ACC112 (cell line): ENCODE results near the gene AKAP13.
A peak's percentile ranks its signal among the peaks of the same experiment; 100 is the strongest.

Experiments used
- H2AFZ ChIP-seq: fragments of 200-600 bp; sonication (generic); one replicate; pipeline ENCODE4 v1.6.0; 2017; ENCODE audit warnings: antibody characterized with exemption, low read length; ENCODE audit not compliant: unreplicated experiment
- H3K27ac ChIP-seq: fragments of 200-600 bp; sonication (generic); 2 replicates; pipeline ENCODE4 v1.5.1; 2014; ENCODE audit warnings: low read depth, mild to moderate bottlenecking, antibody characterized with exemption, low read length, moderate library complexity
- H3K27me3 ChIP-seq: fragments of 200-600 bp; sonication (generic); 2 replicates; pipeline ENCODE4 v1.6.1; 2014; ENCODE audit warnings: mild to moderate bottlenecking, antibody characterized with exemption, low read length, moderate library complexity, mixed read lengths; ENCODE audit not compliant: insufficient read depth
- H3K36me3 ChIP-seq: fragments of 200-600 bp; sonication (generic); 2 replicates; pipeline ENCODE4 v1.6.1; 2016; ENCODE audit warnings: mild to moderate bottlenecking, antibody characterized with exemption, low read length, moderate library complexity, mixed read lengths; ENCODE audit not compliant: insufficient read depth
- H3K4me1 ChIP-seq: fragments of 200-600 bp; sonication (generic); one replicate; pipeline ENCODE4 v1.6.1; 2016; ENCODE audit warnings: low read length, mixed read lengths; ENCODE audit not compliant: insufficient read depth, unreplicated experiment, control insufficient read depth
- H3K4me3 ChIP-seq: fragments of 200-600 bp; sonication (generic); 2 replicates; pipeline ENCODE4 v1.5.1; 2014; ENCODE audit warnings: mild to moderate bottlenecking, low read depth, low read length
- H3K79me2 ChIP-seq: fragments of 200-600 bp; sonication (generic); one replicate; pipeline ENCODE4 v1.6.0; 2016; ENCODE audit warnings: low read length; ENCODE audit not compliant: control insufficient read depth, unreplicated experiment, insufficient read depth

Gene AKAP13

GRCh38 chr15:85593809-85594445 is 213.5 kb downstream of the AKAP13 start:
- no peaks in the 10 kb centered on the region; the same call in 1 of the 2 replicates for H3K36me3 ChIP-seq
- no peak overlapping the region for H3K4me3 ChIP-seq
- H3K27ac ChIP-seq = no peak overlapping the region
- H2AFZ ChIP-seq = no peak overlapping the region
- H3K4me1 ChIP-seq = peaks cover 33% of the 10 kb centered on the region
- peaks cover 4% of the 10 kb centered on the region for H3K79me2 ChIP-seq
- H3K27me3 ChIP-seq = no peaks in the 10 kb centered on the region

DNA sequence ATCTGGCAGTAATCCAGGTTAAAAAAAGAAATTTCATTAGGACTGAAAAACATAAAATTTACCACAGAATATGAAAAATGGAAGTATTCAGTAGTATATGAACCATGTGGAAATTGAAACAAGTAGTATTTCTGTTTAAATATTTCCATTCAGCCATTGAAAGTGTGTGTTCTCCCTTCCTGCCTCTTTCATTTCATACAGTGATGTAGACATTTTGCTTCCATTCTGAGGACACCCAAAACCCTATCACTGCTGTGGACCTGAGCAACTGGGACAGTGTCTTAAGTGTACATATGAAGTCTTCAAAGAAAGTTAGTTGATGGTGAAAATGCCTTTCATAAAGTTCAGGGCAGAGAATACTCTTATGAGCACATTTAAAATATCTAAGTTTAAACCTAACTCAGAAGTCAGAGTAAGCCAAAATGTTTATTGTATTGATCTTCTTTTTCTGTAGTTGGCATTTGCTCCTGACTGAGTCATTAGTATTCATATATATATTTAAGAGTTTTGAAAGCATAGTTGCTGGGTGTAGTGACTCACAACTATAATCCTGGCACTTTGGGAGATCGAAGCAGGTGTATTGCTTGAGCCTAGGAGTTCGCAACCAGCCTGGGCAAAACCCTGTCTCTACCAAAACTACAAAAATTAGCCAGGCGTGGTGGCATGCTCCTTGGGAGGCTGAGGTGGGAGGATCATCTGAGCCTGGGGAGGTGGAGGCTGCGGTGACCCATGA is 215.6 kb downstream of the AKAP13 start:
- Histone ChIP-seq H3K4me3 (no peak overlapping the region), H3K27ac (no peak overlapping the region), H3K27me3 (no peaks in the 10 kb centered on the region), H3K79me2 (no peaks in the 10 kb centered on the region), H2AFZ (no peak overlapping the region), H3K4me1 (peaks cover 15% of the 10 kb centered on the region), H3K36me3 (no peaks in the 10 kb centered on the region; the same call in 1 of the 2 replicates)

DNA sequence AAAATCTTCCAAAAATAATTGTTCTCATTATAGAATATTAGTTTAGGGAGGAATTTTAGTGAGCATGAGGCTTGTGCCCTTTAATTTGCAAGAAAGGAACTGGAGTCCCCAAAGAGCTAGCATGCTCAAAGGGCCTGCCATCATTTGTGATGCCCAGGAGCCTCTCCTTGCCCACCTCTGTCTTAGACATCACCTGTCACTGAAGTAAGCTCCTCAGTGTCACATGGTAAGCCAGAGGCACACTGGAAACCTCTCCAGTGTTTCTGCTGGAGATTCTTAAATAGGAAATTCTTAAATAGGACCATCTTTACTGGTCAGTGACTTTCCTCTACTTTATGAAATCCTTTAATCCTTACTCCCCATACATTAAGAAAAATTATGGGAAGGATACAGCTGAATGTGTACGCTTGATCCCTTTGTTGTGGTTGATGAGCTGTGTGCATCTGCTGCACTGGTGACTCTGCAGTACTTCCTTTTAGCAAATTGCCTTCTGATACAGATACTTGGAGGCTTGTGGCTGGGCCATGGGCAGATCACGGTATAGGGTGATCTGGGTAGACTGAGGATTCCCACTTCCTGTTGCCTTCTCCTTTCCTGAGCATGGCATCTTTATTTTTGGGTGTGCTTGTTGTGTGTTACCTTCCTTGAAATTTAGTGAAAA is 216.9 kb downstream of the AKAP13 start:
- Histone ChIP-seq H3K27ac (no peak overlapping the region), H3K79me2 (no peaks in the 10 kb centered on the region), H3K27me3 (no peaks in the 10 kb centered on the region), H3K4me1 (peaks cover 6% of the 10 kb centered on the region), H3K4me3 (no peak overlapping the region), H2AFZ (no peak overlapping the region), H3K36me3 (no peaks in the 10 kb centered on the region; the same call in 1 of the 2 replicates)

- Histone ChIP-seq H2AFZ (no peak overlapping the region), H3K36me3 (peaks cover 5% of the 10 kb centered on the region; the same call in 1 of the 2 replicates), H3K4me1 (no peaks in the 10 kb centered on the region), H3K79me2 (no peaks in the 10 kb centered on the region), H3K27ac (no peak overlapping the region), H3K27me3 (no peaks in the 10 kb centered on the region), H3K4me3 (no peak overlapping the region)
These were observed 217.8 kb downstream of the AKAP13 start for GRCh38 chr15:85598219-85598618.

DNA sequence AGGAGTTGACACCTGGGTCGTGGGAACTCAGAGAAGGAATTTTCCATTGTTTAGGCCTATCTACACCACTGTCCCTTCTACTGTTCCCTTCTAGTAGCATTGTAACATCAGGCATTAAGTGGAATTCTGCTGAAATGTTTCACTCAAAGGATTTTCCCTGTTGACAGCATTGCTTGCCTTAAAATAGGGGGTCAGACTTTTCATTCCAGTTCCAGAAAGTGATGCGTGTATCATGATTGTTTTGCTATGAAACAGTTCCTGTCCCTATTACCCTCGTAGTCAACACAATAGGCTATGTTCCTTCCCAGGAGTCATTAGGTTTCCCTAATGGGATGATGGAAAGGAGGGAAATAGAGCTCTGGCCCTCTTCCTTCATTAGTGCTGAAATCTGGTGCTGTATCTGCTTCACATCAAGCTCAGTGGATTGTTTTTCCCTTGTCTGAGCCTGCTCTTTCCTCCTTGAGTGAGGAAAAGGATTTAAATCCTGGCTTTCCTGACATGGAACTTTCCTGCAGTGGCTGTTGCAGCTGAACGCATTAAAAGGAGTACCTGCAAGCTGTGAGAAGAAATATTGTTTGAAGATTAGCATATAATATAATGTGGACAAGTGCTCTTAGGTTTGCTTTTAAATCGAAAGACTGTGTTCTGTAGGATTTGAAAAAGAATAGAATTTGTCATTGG is 218.5 kb downstream of the AKAP13 start:
- H2AFZ ChIP-seq = no peak overlapping the region
- no peaks in the 10 kb centered on the region for H3K27me3 ChIP-seq
- H3K27ac ChIP-seq = no peak overlapping the region
- H3K4me3 ChIP-seq = no peak overlapping the region
- no peaks in the 10 kb centered on the region for H3K4me1 ChIP-seq
- no peaks in the 10 kb centered on the region for H3K79me2 ChIP-seq
- peaks cover 8% of the 10 kb centered on the region; the same call in 1 of the 2 replicates for H3K36me3 ChIP-seq

DNA sequence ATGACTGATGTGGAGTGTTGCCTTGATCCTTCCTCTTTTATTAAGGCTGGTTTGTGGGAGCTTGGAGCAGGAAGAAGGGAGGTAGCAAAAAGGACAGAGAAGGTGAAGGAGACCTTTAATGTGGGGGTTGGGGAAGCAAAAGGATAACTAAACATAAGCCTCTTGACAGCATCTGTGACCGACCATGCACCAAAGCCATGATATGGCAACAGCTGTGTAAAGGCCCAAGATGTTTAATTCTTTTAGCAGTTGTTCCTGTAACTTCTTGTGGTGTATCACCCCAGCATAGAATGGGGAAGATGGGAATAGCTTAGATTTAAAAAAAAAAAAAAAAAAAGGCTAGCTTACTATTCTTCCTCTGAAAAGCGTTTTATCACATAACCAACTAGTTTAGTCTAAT is 219.6 kb downstream of the AKAP13 start:
- H3K36me3 ChIP-seq = peaks cover 8% of the 10 kb centered on the region; the same call in 1 of the 2 replicates
- H3K4me1 ChIP-seq = no peaks in the 10 kb centered on the region
- H3K79me2 ChIP-seq = no peaks in the 10 kb centered on the region
- no peak overlapping the region for H3K27ac ChIP-seq
- H3K4me3 ChIP-seq = no peak overlapping the region
- no peak overlapping the region for H2AFZ ChIP-seq
- H3K27me3 ChIP-seq = no peaks in the 10 kb centered on the region

DNA sequence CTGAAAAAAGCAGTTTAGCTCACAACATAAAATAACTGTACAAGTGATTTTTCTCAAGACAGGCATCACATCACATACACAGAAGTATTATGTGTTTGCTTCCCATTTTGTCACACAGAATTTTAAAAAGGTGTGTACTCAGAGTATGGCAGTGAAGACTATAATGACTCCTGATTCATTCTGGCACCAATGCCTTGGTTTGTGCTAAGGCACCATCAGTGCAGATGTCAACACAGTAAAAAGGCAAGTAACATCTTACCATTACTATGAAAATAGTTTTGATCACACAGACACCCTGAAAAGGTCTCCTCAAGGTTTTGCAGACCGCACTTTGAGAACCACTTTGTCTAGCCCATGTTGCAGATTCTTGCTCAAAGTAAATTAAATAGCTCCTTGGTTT is 222.8 kb downstream of the AKAP13 start:
- Histone ChIP-seq H3K27me3 (no peaks in the 10 kb centered on the region), H2AFZ (no peak overlapping the region), H3K36me3 (0 out of 2 replicates have a peak, but pooled peaks cover 8% of the 10 kb centered on the region), H3K27ac (no peak overlapping the region), H3K79me2 (no peaks in the 10 kb centered on the region), H3K4me3 (no peak overlapping the region), H3K4me1 (peaks cover 18% of the 10 kb centered on the region)

DNA sequence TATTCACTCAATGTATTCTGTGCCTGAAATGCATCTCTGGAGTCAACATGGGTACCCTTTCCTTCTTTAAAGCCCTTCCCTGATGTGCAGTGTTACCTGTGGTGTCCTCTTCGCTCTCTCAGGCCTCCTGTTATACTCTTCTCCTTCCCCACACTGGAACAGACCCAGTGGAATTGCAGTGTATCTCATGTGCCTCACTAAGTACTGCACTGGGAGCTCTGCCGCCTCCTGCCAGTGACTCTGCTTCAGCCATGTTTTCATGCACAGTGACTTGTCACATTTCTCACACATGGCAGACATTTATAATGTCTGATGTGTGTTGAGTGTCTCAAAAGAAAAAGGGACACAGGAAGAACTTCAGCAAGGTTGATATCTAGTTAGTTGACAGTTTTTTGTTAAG is 223.3 kb downstream of the AKAP13 start:
- Histone ChIP-seq H3K4me1 (peaks cover 23% of the 10 kb centered on the region), H3K27ac (no peak overlapping the region), H3K27me3 (no peaks in the 10 kb centered on the region), H3K79me2 (no peaks in the 10 kb centered on the region), H2AFZ (no peak overlapping the region), H3K4me3 (no peak overlapping the region), H3K36me3 (0 out of 2 replicates have a peak, but pooled peaks cover 8% of the 10 kb centered on the region)

DNA sequence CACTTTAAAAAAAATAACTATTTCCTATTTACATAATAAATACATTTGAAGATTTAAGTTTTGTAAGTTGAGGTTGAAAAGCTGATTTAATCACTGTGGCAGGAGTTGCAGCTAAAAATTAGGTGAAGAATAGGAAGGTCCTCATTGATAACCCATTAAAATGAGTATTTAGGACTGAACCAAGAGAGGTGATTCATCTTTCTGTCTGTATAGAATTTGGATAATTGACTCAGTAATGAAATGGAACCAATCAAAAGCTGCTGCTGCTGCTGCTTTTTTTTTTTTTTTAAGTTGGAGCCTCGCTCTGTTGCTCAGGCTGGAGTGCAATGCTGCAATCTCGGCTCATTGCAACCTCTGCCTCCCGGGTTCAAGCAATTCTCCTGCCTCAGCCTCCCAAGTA is 223.8 kb downstream of the AKAP13 start:
- H3K27me3 ChIP-seq = no peaks in the 10 kb centered on the region
- H3K79me2 ChIP-seq = no peaks in the 10 kb centered on the region
- peaks cover 23% of the 10 kb centered on the region for H3K4me1 ChIP-seq
- no peak overlapping the region for H3K4me3 ChIP-seq
- no peak overlapping the region for H2AFZ ChIP-seq
- H3K27ac ChIP-seq = no peak overlapping the region
- 0 out of 2 replicates have a peak, but pooled peaks cover 8% of the 10 kb centered on the region for H3K36me3 ChIP-seq

- 0 out of 2 replicates have a peak, but pooled peaks cover 8% of the 10 kb centered on the region for H3K36me3 ChIP-seq
- H3K4me3 ChIP-seq = no peak overlapping the region; the same call in 1 of the 2 replicates
- peaks cover 23% of the 10 kb centered on the region for H3K4me1 ChIP-seq
- no peaks in the 10 kb centered on the region for H3K27me3 ChIP-seq
- H3K79me2 ChIP-seq = no peaks in the 10 kb centered on the region
- no peak overlapping the region for H2AFZ ChIP-seq
- H3K27ac ChIP-seq = peak overlapping the region; percentile 94
These were observed 226.3 kb downstream of the AKAP13 start for GRCh38 chr15:85606738-85607137.
